CD8-positive, alpha-beta memory T cell (primary cell): ENCODE data around the gene PREP. TPM values are rescaled to one million over a fixed set of nuclear protein-coding genes. Genes with fewer than 3 reads are reported as not detected.
"Not testable (repeated sequence)": the region's sequence is repeated elsewhere in the genome, so short reads cannot be mapped to it uniquely, and the experiment has no call there.

Experiments
- CTCF ChIA-PET: fragments of 350-600 bp; sonication (Branson Sonifier 250); formaldehyde crosslinking; loops from one replicate; lab custom pipeline; 2021; ENCODE audit warnings: antibody characterized with exemption; lab: Charles Lee
- POLR2A ChIA-PET: fragments of 350-600 bp; sonication (Branson Sonifier 250); formaldehyde crosslinking; loops from one replicate; lab custom pipeline; 2021; ENCODE audit warnings: antibody characterized with exemption; lab: Charles Lee
- DNase-seq, 5 donors: peaks; one replicate each; pipeline versions ENCODE4 v3.0.0 to v3.0.0-alpha.2; 2020 to 2022; ENCODE audit warnings: mixed read lengths in 1 of 5
- H3K27ac ChIP-seq: one replicate; pipeline ENCODE4 v1.7.0; 2013; ENCODE audit warnings: low read depth, mild to moderate bottlenecking, low read length, moderate library complexity
- H3K27me3 ChIP-seq: 2 replicates; pipeline ENCODE4 v1.7.0; 2013; ENCODE audit warnings: low read length, mild to moderate bottlenecking; ENCODE audit not compliant: insufficient read depth, poor library complexity, severe bottlenecking
- H3K36me3 ChIP-seq: 2 replicates; pipeline ENCODE4 v1.7.0; 2013; ENCODE audit warnings: mild to moderate bottlenecking, low read length, moderate library complexity; ENCODE audit not compliant: insufficient read depth
- H3K4me1 ChIP-seq: 2 replicates; pipeline ENCODE4 v1.7.0; 2013; ENCODE audit warnings: mild to moderate bottlenecking, low read length, moderate library complexity; ENCODE audit not compliant: insufficient read depth
- H3K4me3 ChIP-seq: 2 replicates; pipeline ENCODE4 v1.7.0; 2013; ENCODE audit warnings: mild to moderate bottlenecking, low read length
- H3K9me3 ChIP-seq: 2 replicates; pipeline ENCODE4 v1.7.0; 2013; ENCODE audit warnings: mild to moderate bottlenecking, low read length
- H3K27ac Mint-ChIP-seq, 8 donors: one replicate each; pipeline ENCODE4 v1.8.0; 2020 to 2021; ENCODE audit warnings: mixed read lengths in 8 of 8, mild to moderate bottlenecking in 6 of 8, inconsistent platforms in 3 of 8, moderate library complexity in 3 of 8
- H3K27me3 Mint-ChIP-seq, 2 donors: one replicate each; pipeline ENCODE4 v1.8.0; 2020 to 2021; ENCODE audit warnings: mixed read lengths in 2 of 2, mild to moderate bottlenecking in 1 of 2, moderate library complexity in 1 of 2
- H3K36me3 Mint-ChIP-seq, 3 donors: one replicate each; pipeline ENCODE4 v1.8.0; 2020 to 2021; ENCODE audit warnings: mixed read lengths in 3 of 3, inconsistent platforms in 1 of 3, mild to moderate bottlenecking in 1 of 3
- H3K4me1 Mint-ChIP-seq, 3 donors: one replicate each; pipeline ENCODE4 v1.8.0; 2020 to 2021; ENCODE audit warnings: mixed read lengths in 3 of 3, inconsistent platforms in 1 of 3, mild to moderate bottlenecking in 1 of 3
- H3K4me3 Mint-ChIP-seq, 7 donors: one replicate each; pipeline ENCODE4 v1.8.0; 2020 to 2021; ENCODE audit warnings: mixed read lengths in 7 of 7, mild to moderate bottlenecking in 6 of 7, moderate library complexity in 4 of 7, inconsistent platforms in 2 of 7
- H3K9me3 Mint-ChIP-seq, 5 donors: one replicate each; pipeline ENCODE4 v1.8.0; 2020 to 2022; ENCODE audit warnings: mixed read lengths in 5 of 5, mild to moderate bottlenecking in 3 of 5, moderate library complexity in 2 of 5, inconsistent platforms in 1 of 5
- polyA plus RNA-seq: library from polyadenylated mRNA; unstranded; fragments of 300-500 nt; fragmentation: Illumina TruSeq; gene quantifications from one replicate; pipeline ENCODE4 v1.2.3, GENCODE V29; 2021
- total RNA-seq, 2 experiments: library from RNA; stranded (reverse); gene quantifications; one replicate each; pipeline ENCODE4 v1.2.3, GENCODE V29; 2021

Gene PREP
- total and polyA plus RNA-seq, 3 experiments from 2014 or later = 43.3 to 50.0 (median 49.9) TPM

DNA sequence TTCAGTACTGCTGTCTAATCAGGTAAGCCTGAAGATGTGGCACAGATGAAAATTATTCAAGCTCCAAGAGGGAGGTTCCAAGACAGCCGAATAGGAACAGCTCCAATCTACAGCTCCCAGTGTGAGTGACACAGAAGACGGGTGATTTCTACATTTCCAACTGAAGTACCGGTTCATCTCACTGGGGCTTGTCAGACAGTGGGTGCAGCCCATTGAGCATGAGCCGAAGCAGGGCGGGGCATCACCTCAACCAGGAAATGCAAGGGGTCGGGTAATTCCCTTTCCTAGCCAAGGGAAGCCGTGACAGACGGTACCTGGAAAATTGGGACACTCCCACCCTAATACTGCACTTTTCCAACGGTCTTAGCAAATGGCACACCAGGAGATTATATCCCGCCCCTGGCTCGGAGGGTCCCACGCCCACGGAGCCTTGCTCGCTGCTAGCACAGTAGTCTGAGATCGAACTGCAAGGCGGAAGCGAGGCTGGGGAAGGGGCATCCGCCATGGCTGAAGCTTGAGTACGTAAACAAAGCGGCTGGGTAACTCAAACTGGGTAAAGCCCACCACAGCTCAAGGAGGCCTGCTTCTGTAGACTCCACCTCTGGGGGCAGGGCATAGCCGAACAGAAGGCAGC, 64.4 kb downstream of the PREP start:
- H3K27me3 ChIP-seq, H3K36me3 ChIP-seq, POLR2A ChIA-PET, H3K27me3 Mint-ChIP-seq, H3K4me1 ChIP-seq, H3K4me3 Mint-ChIP-seq, H3K9me3 ChIP-seq, H3K27ac ChIP-seq, CTCF ChIA-PET, H3K9me3 Mint-ChIP-seq, DNase-seq, H3K4me3 ChIP-seq: not testable (repeated sequence)
- Mint-ChIP-seq H3K36me3 (peaks cover 15 to 51% (median 26%) of the 10 kb centered on the region in 3 donors), H3K27ac (peak overlapping the region in 1 of 8 donors; percentile 59), H3K4me1 (peaks cover 17 to 47% (median 40%) of the 10 kb centered on the region in 3 donors)

DNA sequence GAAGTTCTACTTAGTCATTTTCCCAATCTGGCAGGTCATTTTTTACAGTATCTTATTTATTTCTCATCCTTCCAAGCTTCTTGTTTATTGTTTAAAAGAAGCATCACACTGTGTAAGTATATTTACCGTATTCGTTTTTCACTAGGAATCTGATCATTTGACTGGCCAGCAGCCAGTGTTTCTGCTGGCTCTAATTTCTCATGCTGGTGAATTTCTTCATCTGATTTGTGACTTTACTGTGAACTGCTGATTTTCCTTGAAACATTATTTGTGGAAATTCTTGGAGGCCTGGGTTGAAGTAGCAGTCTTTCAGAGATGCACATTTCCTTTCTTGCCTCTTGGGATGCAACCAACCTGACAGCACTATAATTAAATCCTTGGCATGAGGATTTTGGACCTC, 65.9 kb downstream of the PREP start:
- POLR2A ChIA-PET = no interaction called here

DNA sequence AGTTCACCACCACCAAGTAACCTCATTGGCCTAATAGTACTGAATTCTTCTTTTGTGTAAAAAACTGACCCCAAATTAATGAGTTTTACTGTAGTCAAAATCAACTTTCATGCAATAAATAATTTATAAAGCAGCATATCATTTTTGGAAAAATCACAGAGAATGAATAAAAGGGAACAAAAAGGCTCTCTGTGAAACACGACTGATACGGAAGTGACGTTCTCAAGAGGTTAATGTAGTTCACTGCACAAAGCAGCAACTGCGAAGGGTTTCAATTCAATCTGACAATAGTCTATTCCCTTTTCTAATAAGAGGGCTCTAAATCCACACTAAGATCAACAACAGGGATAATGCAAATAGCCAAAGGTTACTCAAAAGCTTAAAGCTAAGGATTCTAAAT, 70.3 kb downstream of the PREP start:
- no peak overlapping the region for H3K27ac ChIP-seq
- no peaks in the 10 kb centered on the region for H3K9me3 ChIP-seq
- no peak for DNase-seq
- H3K36me3 Mint-ChIP-seq = peaks cover 11 to 76% (median 37%) of the 10 kb centered on the region in 3 donors
- CTCF ChIA-PET = no interaction called here
- no peaks in the 10 kb centered on the region for H3K9me3 Mint-ChIP-seq
- peaks cover 24% of the 10 kb centered on the region for H3K36me3 ChIP-seq
- no peak overlapping the region for H3K4me3 ChIP-seq
- no peaks in the 10 kb centered on the region for H3K27me3 Mint-ChIP-seq
- H3K27me3 ChIP-seq = no peaks in the 10 kb centered on the region
- no peak overlapping the region for H3K4me3 Mint-ChIP-seq
- no peak overlapping the region for H3K27ac Mint-ChIP-seq
- peaks cover 0 to 12% (median 2%) of the 10 kb centered on the region in 3 donors for H3K4me1 Mint-ChIP-seq
- POLR2A ChIA-PET = no interaction called here
- H3K4me1 ChIP-seq = no peaks in the 10 kb centered on the region

More for the DNA sequence above, 65.9 kb downstream of the PREP start:
- Mint-ChIP-seq H3K36me3 (peaks cover 13 to 60% (median 28%) of the 10 kb centered on the region in 3 donors), H3K9me3 (no peaks in the 10 kb centered on the region), H3K4me3 (no peak overlapping the region), H3K27me3 (no peaks in the 10 kb centered on the region), H3K4me1 (peaks cover 13 to 39% (median 29%) of the 10 kb centered on the region in 3 donors), H3K27ac (no peak overlapping the region)
- H3K27me3 ChIP-seq = no peaks in the 10 kb centered on the region
- no peak overlapping the region for H3K27ac ChIP-seq
- no peak for DNase-seq
- H3K4me1 ChIP-seq = no peaks in the 10 kb centered on the region
- H3K4me3 ChIP-seq = no peak overlapping the region
- H3K36me3 ChIP-seq = no peaks in the 10 kb centered on the region
- CTCF ChIA-PET = no interaction called here
- no peaks in the 10 kb centered on the region for H3K9me3 ChIP-seq

DNA sequence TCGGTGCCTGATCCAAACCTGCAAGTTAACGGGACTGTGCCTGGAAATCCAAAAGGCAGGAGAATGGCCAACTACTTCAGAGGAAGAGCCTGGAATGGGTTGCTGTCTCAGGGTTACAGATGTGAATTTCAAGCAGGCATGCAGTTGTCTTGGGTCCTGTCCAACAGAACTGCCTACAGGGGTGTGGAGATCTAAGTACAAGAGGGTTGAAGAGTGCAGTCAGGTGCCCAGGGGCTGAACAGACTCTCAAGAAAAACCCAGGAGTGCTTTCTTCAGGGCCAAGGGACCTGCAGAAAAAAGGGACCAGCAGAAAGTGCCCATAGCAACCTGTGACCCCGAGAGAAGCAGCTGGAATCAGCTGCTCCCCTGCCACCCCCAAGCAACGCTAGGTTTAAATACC, 71.0 kb downstream of the PREP start:
- H3K27ac Mint-ChIP-seq = no peak overlapping the region

DNA sequence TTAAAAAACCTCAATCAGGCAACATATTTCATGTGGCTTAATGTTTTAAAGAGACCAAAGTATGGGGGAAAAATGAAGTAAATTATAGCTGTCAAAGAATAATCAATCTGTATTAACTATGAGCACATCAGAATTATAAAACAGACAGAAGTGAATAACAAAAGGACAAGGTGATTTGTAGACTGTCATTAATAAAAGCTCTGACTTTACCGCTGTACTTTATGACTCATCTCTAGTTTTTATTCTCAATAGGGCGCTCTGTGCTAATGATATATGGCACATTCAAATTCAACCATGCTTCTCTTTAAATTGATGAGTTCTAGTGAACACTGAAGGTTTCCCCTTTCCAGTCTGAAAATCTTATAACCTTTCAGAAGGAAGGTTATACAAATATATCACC, 72.0 kb downstream of the PREP start:
- Histone ChIP-seq H3K36me3 (peaks cover 24% of the 10 kb centered on the region), H3K9me3 (no peaks in the 10 kb centered on the region), H3K4me1 (no peaks in the 10 kb centered on the region), H3K27me3 (no peaks in the 10 kb centered on the region), H3K27ac (no peak overlapping the region), H3K4me3 (no peak overlapping the region)
- H3K4me1 Mint-ChIP-seq = peaks cover 0 to 8% (median 2%) of the 10 kb centered on the region in 3 donors
- H3K36me3 Mint-ChIP-seq = peaks cover 11 to 82% (median 38%) of the 10 kb centered on the region in 3 donors
- H3K9me3 Mint-ChIP-seq = no peaks in the 10 kb centered on the region
- H3K4me3 Mint-ChIP-seq = no peak overlapping the region
- no peak overlapping the region for H3K27ac Mint-ChIP-seq
- no peak for DNase-seq
- H3K27me3 Mint-ChIP-seq = no peaks in the 10 kb centered on the region
- CTCF ChIA-PET = no interaction called here
- POLR2A ChIA-PET = no interaction called here

More for the DNA sequence above, 71.0 kb downstream of the PREP start:
- Histone ChIP-seq H3K4me3 (no peak overlapping the region), H3K27ac (no peak overlapping the region), H3K27me3 (no peaks in the 10 kb centered on the region), H3K9me3 (no peaks in the 10 kb centered on the region), H3K4me1 (no peaks in the 10 kb centered on the region), H3K36me3 (peaks cover 24% of the 10 kb centered on the region)
- peaks cover 0 to 8% (median 2%) of the 10 kb centered on the region in 3 donors for H3K4me1 Mint-ChIP-seq
- no peak for DNase-seq
- H3K27me3 Mint-ChIP-seq = no peaks in the 10 kb centered on the region
- no peaks in the 10 kb centered on the region for H3K9me3 Mint-ChIP-seq
- peaks cover 11 to 76% (median 36%) of the 10 kb centered on the region in 3 donors for H3K36me3 Mint-ChIP-seq
- H3K4me3 Mint-ChIP-seq = no peak overlapping the region
- CTCF ChIA-PET = no interaction called here
- POLR2A ChIA-PET = no interaction called here

DNA sequence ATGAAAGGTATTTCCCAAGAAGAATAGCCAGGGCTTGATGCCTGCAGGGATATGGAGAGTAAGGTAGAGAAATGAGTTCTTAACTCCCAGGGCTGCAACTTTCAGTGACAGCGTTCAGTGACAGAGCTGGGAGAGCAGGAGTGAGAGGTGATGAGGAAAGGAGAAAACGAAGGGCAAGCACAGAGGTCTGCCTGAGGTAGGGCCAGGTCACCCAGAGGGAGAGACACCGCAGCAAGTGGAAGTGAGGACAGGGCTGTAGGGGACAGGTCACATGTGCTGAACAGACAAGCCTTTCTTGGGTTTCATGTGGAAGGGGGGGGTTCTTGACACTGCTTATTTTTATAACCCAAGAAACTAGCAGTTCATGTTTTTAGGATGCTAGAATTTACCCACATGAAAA, 72.5 kb downstream of the PREP start:
- ChIA-PET POLR2A (no interaction called here), CTCF (no interaction called here)
- H3K27me3 Mint-ChIP-seq = no peaks in the 10 kb centered on the region
- Histone ChIP-seq H3K27me3 (no peaks in the 10 kb centered on the region), H3K36me3 (peaks cover 24% of the 10 kb centered on the region), H3K4me3 (no peak overlapping the region), H3K27ac (no peak overlapping the region), H3K4me1 (no peaks in the 10 kb centered on the region), H3K9me3 (no peaks in the 10 kb centered on the region)
- H3K4me3 Mint-ChIP-seq = no peak overlapping the region
- peaks cover 0 to 8% (median 4%) of the 10 kb centered on the region in 3 donors for H3K4me1 Mint-ChIP-seq
- H3K27ac Mint-ChIP-seq = peak overlapping the region in 1 of 8 donors; percentile 14
- peaks cover 11 to 87% (median 42%) of the 10 kb centered on the region in 3 donors for H3K36me3 Mint-ChIP-seq
- no peaks in the 10 kb centered on the region for H3K9me3 Mint-ChIP-seq
- DNase-seq = no peak

DNA sequence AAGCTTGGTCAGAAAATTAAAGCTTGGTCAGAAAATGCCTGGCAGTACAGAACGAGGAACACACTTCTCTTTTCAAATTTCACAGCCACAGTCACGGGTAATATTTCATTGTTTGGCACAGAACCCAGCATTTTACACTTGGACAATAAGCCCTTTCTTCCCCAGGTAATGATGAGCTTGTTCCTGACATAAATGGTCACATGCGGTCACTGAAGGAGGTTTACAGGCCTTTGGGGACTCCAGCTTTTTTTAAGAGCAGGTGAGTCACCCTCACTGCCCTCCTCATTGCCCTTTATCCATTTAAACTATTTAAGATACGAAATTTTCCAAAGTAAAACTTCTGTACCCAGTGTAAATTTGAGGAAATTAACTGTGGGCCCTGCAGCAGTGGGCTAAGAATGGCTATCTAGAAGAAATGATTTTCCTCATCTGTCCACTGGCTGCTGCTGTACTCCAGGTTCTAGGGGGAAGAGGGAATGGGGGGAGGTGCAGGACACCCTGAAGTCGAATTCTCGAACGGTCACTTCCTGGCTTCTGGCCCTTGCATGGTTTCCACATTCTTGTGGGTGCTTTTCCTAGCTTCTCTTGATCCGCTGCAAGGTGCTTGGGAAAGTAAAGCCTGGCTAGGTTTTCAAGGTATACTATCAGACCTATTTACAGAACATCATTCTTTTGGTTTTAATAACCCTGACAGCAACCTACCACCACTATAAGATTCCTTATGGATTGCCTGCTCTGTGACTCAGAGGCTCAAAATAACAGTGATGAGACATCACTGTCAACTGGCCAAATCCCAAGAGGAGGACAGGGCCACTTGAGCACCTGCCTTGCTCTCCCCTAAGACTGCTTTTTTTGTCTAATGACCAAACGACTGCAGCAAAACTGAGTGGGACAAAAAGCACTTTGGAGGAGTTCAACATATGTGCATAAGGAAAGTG, 75.8 kb downstream of the PREP start:
- H3K36me3 Mint-ChIP-seq = peaks cover 3 to 93% (median 44%) of the 10 kb centered on the region in 3 donors
- no peaks in the 10 kb centered on the region for H3K27me3 ChIP-seq
- no peaks in the 10 kb centered on the region for H3K4me1 ChIP-seq
- H3K4me3 ChIP-seq = no peak overlapping the region
- no peak overlapping the region for H3K27ac ChIP-seq
- H3K9me3 Mint-ChIP-seq = no peaks in the 10 kb centered on the region
- DNase-seq = no peak
- no peaks in the 10 kb centered on the region for H3K27me3 Mint-ChIP-seq
- peaks cover 33% of the 10 kb centered on the region for H3K36me3 ChIP-seq
- ChIA-PET CTCF (interaction anchor here (0.9 kb wide), 1 partner anchor 9 kb away, joined by 3 read pairs; no protein-coding TSS in a partner anchor), POLR2A (no interaction called here)
- no peaks in the 10 kb centered on the region for H3K9me3 ChIP-seq
- H3K4me3 Mint-ChIP-seq = no peak overlapping the region
- peaks cover 0 to 4% (median 0%) of the 10 kb centered on the region in 3 donors for H3K4me1 Mint-ChIP-seq
- H3K27ac Mint-ChIP-seq = peak overlapping the region in 2 of 8 donors; percentile 41 to 81

DNA sequence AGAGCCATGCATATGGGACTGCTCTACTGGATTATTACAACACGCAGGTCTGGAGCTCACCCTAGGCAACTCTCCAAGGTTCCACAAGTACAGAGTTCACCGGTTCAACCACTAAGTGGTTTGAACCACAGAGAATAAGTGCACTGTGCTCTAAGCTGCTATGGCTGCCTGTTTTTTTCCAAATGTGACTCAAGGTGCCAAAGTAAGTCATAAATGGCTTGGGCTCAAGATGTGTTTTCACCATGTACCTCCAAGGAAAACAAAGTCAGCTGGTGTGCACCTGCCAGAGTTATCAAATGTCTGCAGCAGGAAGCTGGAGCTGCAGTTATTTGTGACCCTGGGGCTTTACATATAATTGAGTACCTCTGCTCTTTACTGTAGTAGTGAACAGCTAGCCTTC, 76.7 kb downstream of the PREP start:
- Mint-ChIP-seq H3K27me3 (no peaks in the 10 kb centered on the region), H3K4me3 (no peak overlapping the region), H3K9me3 (no peaks in the 10 kb centered on the region), H3K27ac (peak overlapping the region in 1 of 8 donors; percentile 72), H3K4me1 (peaks cover 0 to 4% (median 0%) of the 10 kb centered on the region in 3 donors), H3K36me3 (peaks cover 3 to 93% (median 46%) of the 10 kb centered on the region in 3 donors)
- CTCF ChIA-PET = no interaction called here
- Histone ChIP-seq H3K27ac (no peak overlapping the region), H3K36me3 (peaks cover 29% of the 10 kb centered on the region), H3K27me3 (no peaks in the 10 kb centered on the region), H3K4me3 (no peak overlapping the region), H3K4me1 (no peaks in the 10 kb centered on the region), H3K9me3 (no peaks in the 10 kb centered on the region)
- POLR2A ChIA-PET = no interaction called here
- no peak for DNase-seq
